Measurements from ENCODE around the gene KCNMA1.
A peak's percentile ranks its signal among the peaks of the same experiment; 100 is the strongest.

Gene KCNMA1

GRCh38 chr10:77383861-77384553 is 253.6 kb downstream of the KCNMA1 start:
- H3K4me2 ChIP-seq: no peak overlapping the region
- H4K20me1 ChIP-seq: peaks cover 0 to 97% (median 0%) of the 10 kb centered on the region in 11 experiments; a peak in 4 of 22 replicates
- no peak for TF ChIP-seq Cebpa-rat (IDR thresholded peaks at IDR 0.05)
- H3K36me3 ChIP-seq: no peaks in the 10 kb centered on the region; a peak in 1 of 22 replicates
- peaks cover 23 to 48% (median 35%) of the 10 kb centered on the region in 10 experiments for H3K4me1 ChIP-seq
- H3K27ac ChIP-seq: no peak overlapping the region
- H3K27me3 ChIP-seq: no peaks in the 10 kb centered on the region
- H3K9ac ChIP-seq: no peak overlapping the region
- no peak overlapping the region for H3K4me3 ChIP-seq
- no peaks in the 10 kb centered on the region for H3K9me3 ChIP-seq (replicated peaks in 1 of 11)

- peak overlapping the region in 1 of 11 experiments; percentile 10; a peak in 1 of 22 replicates for H3K4me2 ChIP-seq
- no peak overlapping the region for H3K27ac ChIP-seq
- H3K9me3 ChIP-seq (replicated peaks in 1 of 11): no peaks in the 10 kb centered on the region
- TF ChIP-seq Cebpa-rat (IDR thresholded peaks at IDR 0.05): no peak
- no peaks in the 10 kb centered on the region for H3K27me3 ChIP-seq
- no peaks in the 10 kb centered on the region; a peak in 1 of 22 replicates for H3K36me3 ChIP-seq
- H4K20me1 ChIP-seq: peaks cover 0 to 97% (median 0%) of the 10 kb centered on the region in 11 experiments; a peak in 3 of 22 replicates
- peaks cover 18 to 31% (median 22%) of the 10 kb centered on the region in 10 experiments for H3K4me1 ChIP-seq
- no peak overlapping the region for H3K4me3 ChIP-seq
- no peak overlapping the region for H3K9ac ChIP-seq
Measured at GRCh38 chr10:77381750-77382149, 255.9 kb downstream of the KCNMA1 start.

GRCh38 chr10:77380723-77381122 is 256.9 kb downstream of the KCNMA1 start:
- Histone ChIP-seq H3K9ac (no peak overlapping the region), H4K20me1 (peaks cover 0 to 91% (median 0%) of the 10 kb centered on the region in 11 experiments; a peak in 3 of 22 replicates), H3K4me3 (no peak overlapping the region), H3K4me1 (peaks cover 12 to 24% (median 16%) of the 10 kb centered on the region in 10 experiments), H3K27ac (no peak overlapping the region), H3K9me3 (replicated peaks in 1 of 11) (no peaks in the 10 kb centered on the region; a peak in 1 of 22 replicates), H3K36me3 (peaks cover 0 to 1% (median 0%) of the 10 kb centered on the region in 11 experiments; a peak in 1 of 22 replicates), H3K4me2 (peak overlapping the region; percentile 40 to 75 (median 54)), H3K27me3 (no peaks in the 10 kb centered on the region)
- TF ChIP-seq Cebpa-rat (IDR thresholded peaks at IDR 0.05): no peak

GRCh38 chr10:77380191-77380590 is 257.4 kb downstream of the KCNMA1 start:
- Histone ChIP-seq H3K4me1 (peaks cover 12 to 24% (median 16%) of the 10 kb centered on the region in 10 experiments), H3K9ac (no peak overlapping the region), H3K4me3 (no peak overlapping the region), H3K9me3 (replicated peaks in 1 of 11) (no peaks in the 10 kb centered on the region; a peak in 1 of 22 replicates), H4K20me1 (peaks cover 0 to 90% (median 0%) of the 10 kb centered on the region in 11 experiments; a peak in 3 of 22 replicates), H3K36me3 (peaks cover 0 to 5% (median 0%) of the 10 kb centered on the region in 11 experiments; a peak in 1 of 22 replicates), H3K4me2 (peak overlapping the region; percentile 40 to 75 (median 54)), H3K27ac (no peak overlapping the region), H3K27me3 (no peaks in the 10 kb centered on the region)
- TF ChIP-seq Cebpa-rat (IDR thresholded peaks at IDR 0.05): no peak

- Histone ChIP-seq H3K9me3 (replicated peaks in 1 of 11) (no peaks in the 10 kb centered on the region; a peak in 2 of 22 replicates), H3K27me3 (no peaks in the 10 kb centered on the region), H4K20me1 (peaks cover 0 to 81% (median 0%) of the 10 kb centered on the region in 11 experiments; a peak in 3 of 22 replicates), H3K4me3 (no peak overlapping the region), H3K9ac (no peak overlapping the region), H3K36me3 (peaks cover 0 to 13% (median 0%) of the 10 kb centered on the region in 11 experiments; a peak in 1 of 22 replicates), H3K27ac (no peak overlapping the region), H3K4me1 (peaks cover 12 to 24% (median 21%) of the 10 kb centered on the region in 10 experiments), H3K4me2 (0 out of 22 replicates have a peak overlapping the region, but pooled peaks of 1 of the 11 experiments have one; percentile 52)
- no peak for TF ChIP-seq Cebpa-rat (IDR thresholded peaks at IDR 0.05)
Measured at GRCh38 chr10:77378366-77379349, 258.9 kb downstream of the KCNMA1 start.

- Histone ChIP-seq H3K9ac (no peak overlapping the region), H3K27ac (no peak overlapping the region), H4K20me1 (peaks cover 0 to 74% (median 0%) of the 10 kb centered on the region in 11 experiments; a peak in 2 of 22 replicates), H3K9me3 (replicated peaks in 1 of 11) (no peaks in the 10 kb centered on the region; a peak in 2 of 22 replicates), H3K4me1 (peaks cover 12 to 24% (median 21%) of the 10 kb centered on the region in 10 experiments), H3K4me3 (no peak overlapping the region), H3K27me3 (no peaks in the 10 kb centered on the region), H3K36me3 (peaks cover 0 to 15% (median 0%) of the 10 kb centered on the region in 11 experiments; a peak in 1 of 22 replicates), H3K4me2 (no peak overlapping the region)
- TF ChIP-seq Cebpa-rat (IDR thresholded peaks at IDR 0.05): no peak
Measured at GRCh38 chr10:77377678-77378352, 259.8 kb downstream of the KCNMA1 start.

- H3K27me3 ChIP-seq: no peaks in the 10 kb centered on the region
- peaks cover 0 to 20% (median 0%) of the 10 kb centered on the region in 11 experiments; a peak in 1 of 22 replicates for H3K36me3 ChIP-seq
- no peak overlapping the region for H3K4me3 ChIP-seq
- peaks cover 17 to 26% (median 24%) of the 10 kb centered on the region in 10 experiments for H3K4me1 ChIP-seq
- no peak overlapping the region for H3K4me2 ChIP-seq
- H4K20me1 ChIP-seq: peaks cover 0 to 72% (median 0%) of the 10 kb centered on the region in 11 experiments; a peak in 2 of 22 replicates
- no peak for TF ChIP-seq Cebpa-rat (IDR thresholded peaks at IDR 0.05)
- H3K27ac ChIP-seq: no peak overlapping the region
- no peaks in the 10 kb centered on the region; a peak in 2 of 22 replicates for H3K9me3 ChIP-seq (replicated peaks in 1 of 11)
- H3K9ac ChIP-seq: no peak overlapping the region
Measured at GRCh38 chr10:77377034-77377433, 260.6 kb downstream of the KCNMA1 start.

GRCh38 chr10:77374189-77374656 is 263.4 kb downstream of the KCNMA1 start:
- no peak overlapping the region for H3K4me3 ChIP-seq
- no peak for TF ChIP-seq Cebpa-rat (IDR thresholded peaks at IDR 0.05)
- H3K4me2 ChIP-seq: peak overlapping the region in 3 of 11 experiments; percentile 35 to 44 (median 36); a peak in 3 of 22 replicates
- H3K27ac ChIP-seq: no peak overlapping the region
- no peaks in the 10 kb centered on the region for H3K27me3 ChIP-seq
- H4K20me1 ChIP-seq: peaks cover 0 to 66% (median 0%) of the 10 kb centered on the region in 11 experiments; a peak in 2 of 22 replicates
- H3K9me3 ChIP-seq (replicated peaks in 1 of 11): peaks cover 0 to 8% (median 4%) of the 10 kb centered on the region in 11 experiments; a peak in 15 of 22 replicates
- H3K36me3 ChIP-seq: peaks cover 0 to 20% (median 0%) of the 10 kb centered on the region in 11 experiments; a peak in 1 of 22 replicates
- peaks cover 0 to 15% (median 7%) of the 10 kb centered on the region in 10 experiments; a peak in 14 of 20 replicates for H3K4me1 ChIP-seq
- no peak overlapping the region for H3K9ac ChIP-seq

Data from BLaER1 treated with 17β-estradiol and CSF1 and Interleukin-3, amounts not matched to agents 10 nM and 100 nM (cell line).